Karpas-422 (cell line): ENCODE data around the gene REEP3. TPM values are rescaled to one million over a fixed set of nuclear protein-coding genes. Genes with fewer than 3 reads are reported as not detected.
"Not testable (repeated sequence)": the region's sequence is repeated elsewhere in the genome, so short reads cannot be mapped to it uniquely, and the experiment has no call there.

Experiments used
- DNase-seq: peaks from one replicate; pipeline ENCODE4 v3.0.0-alpha.2; 2015
- H2AFZ ChIP-seq: fragments of 200-600 bp; sonication (generic); 2 replicates; pipeline ENCODE4 v1.6.1; 2014; ENCODE audit warnings: antibody characterized with exemption, low read length, mixed read lengths
- H3K27ac ChIP-seq: fragments of 200-600 bp; sonication (generic); 2 replicates; pipeline ENCODE4 v1.5.1; 2014; ENCODE audit warnings: mild to moderate bottlenecking, low read length, moderate library complexity
- H3K27me3 ChIP-seq: fragments of 200-600 bp; sonication (generic); 2 replicates; pipeline ENCODE4 v1.6.1; 2014; ENCODE audit warnings: low read length, mixed read lengths
- H3K36me3 ChIP-seq: fragments of 200-600 bp; sonication (generic); 2 replicates; pipeline ENCODE4 v1.6.1; 2014; ENCODE audit warnings: low read length, mixed read lengths; ENCODE audit not compliant: insufficient read depth
- H3K4me1 ChIP-seq: fragments of 200-600 bp; sonication (generic); 2 replicates; pipeline ENCODE4 v1.6.1; 2014; ENCODE audit warnings: mild to moderate bottlenecking, low read length, mixed read lengths
- H3K4me2 ChIP-seq: fragments of 200-600 bp; sonication (generic); 2 replicates; pipeline ENCODE4 v1.6.1; 2014; ENCODE audit warnings: low read length, low read depth, mild to moderate bottlenecking; ENCODE audit not compliant: poor library complexity, severe bottlenecking
- H3K4me3 ChIP-seq: fragments of 200-600 bp; sonication (generic); 2 replicates; pipeline ENCODE4 v1.5.1; 2014; ENCODE audit warnings: mild to moderate bottlenecking, antibody characterized with exemption, low read length, mixed read lengths
- H3K79me2 ChIP-seq: fragments of 200-600 bp; sonication (generic); 2 replicates; pipeline ENCODE4 v1.6.1; 2014; ENCODE audit warnings: mild to moderate bottlenecking, low read length, mixed read lengths
- H3K9ac ChIP-seq: fragments of 200-600 bp; sonication (generic); 2 replicates; pipeline ENCODE4 v1.6.0; 2014; ENCODE audit warnings: low read length
- H3K9me2 ChIP-seq: fragments of 200-600 bp; sonication (generic), shearing (Covaris generic); replicated peaks from 2 replicates; pipeline ENCODE4 v1.6.0; 2014; ENCODE audit warnings: mild to moderate bottlenecking, low read length, moderate library complexity; ENCODE audit not compliant: insufficient read depth
- H3K9me3 ChIP-seq: fragments of 300-700, 200-600 bp; sonication (generic); 2 replicates; pipeline ENCODE4 v1.6.1; 2014; ENCODE audit warnings: low read length, mixed read lengths
- H4K20me1 ChIP-seq: fragments of 200-600 bp; sonication (generic); 2 replicates; pipeline ENCODE4 v1.6.1; 2014; ENCODE audit warnings: mild to moderate bottlenecking, antibody characterized with exemption, low read length, low read depth; ENCODE audit not compliant: insufficient read depth
- total RNA-seq: library from RNA; depleted of rRNA; stranded (reverse); fragments of >200 nt; shearing (Covaris generic); gene quantifications from 2 replicates; pipeline ENCODE4 v1.2.3, GENCODE V29; 2014; ENCODE audit warnings: low replicate concordance

Gene REEP3
- total RNA-seq, 1 experiment from 2014 or later = 1.8 TPM

GRCh38 chr10:63664341-63664885, 143.2 kb downstream of the REEP3 start:
- H3K4me3 ChIP-seq = no peak overlapping the region
- no peaks in the 10 kb centered on the region for H3K36me3 ChIP-seq
- H4K20me1 ChIP-seq = no peaks in the 10 kb centered on the region
- H3K9me2 ChIP-seq = no peaks in the 10 kb centered on the region
- no peak overlapping the region for H2AFZ ChIP-seq
- H3K27ac ChIP-seq = no peak overlapping the region
- no peak overlapping the region for H3K4me2 ChIP-seq
- H3K9ac ChIP-seq = no peak overlapping the region
- DNase-seq = no peak
- peaks cover 14% of the 10 kb centered on the region for H3K4me1 ChIP-seq
- H3K9me3 ChIP-seq = no peaks in the 10 kb centered on the region
- H3K27me3 ChIP-seq = no peaks in the 10 kb centered on the region
- H3K79me2 ChIP-seq = no peaks in the 10 kb centered on the region

GRCh38 chr10:63665006-63665580, 143.9 kb downstream of the REEP3 start:
- not testable (repeated sequence) for H3K9ac ChIP-seq, DNase-seq, H2AFZ ChIP-seq, H3K4me3 ChIP-seq, H3K79me2 ChIP-seq, H3K9me2 ChIP-seq, H4K20me1 ChIP-seq, H3K36me3 ChIP-seq, H3K9me3 ChIP-seq, H3K4me2 ChIP-seq, H3K27me3 ChIP-seq, H3K27ac ChIP-seq
- peaks cover 17% of the 10 kb centered on the region for H3K4me1 ChIP-seq

- Histone ChIP-seq H3K4me1 (peaks cover 23% of the 10 kb centered on the region), H3K36me3 (no peaks in the 10 kb centered on the region), H3K4me3 (no peak overlapping the region), H3K27ac (no peak overlapping the region), H3K4me2 (no peak overlapping the region), H3K27me3 (no peaks in the 10 kb centered on the region), H3K79me2 (no peaks in the 10 kb centered on the region), H4K20me1 (no peaks in the 10 kb centered on the region), H3K9me3 (no peaks in the 10 kb centered on the region), H3K9me2 (no peaks in the 10 kb centered on the region), H2AFZ (no peak overlapping the region), H3K9ac (no peak overlapping the region)
- no peak for DNase-seq
These were observed 144.5 kb downstream of the REEP3 start for GRCh38 chr10:63665670-63666134.

- no peaks in the 10 kb centered on the region for H3K9me3 ChIP-seq
- DNase-seq = no peak
- H3K27me3 ChIP-seq = no peaks in the 10 kb centered on the region
- no peaks in the 10 kb centered on the region for H3K9me2 ChIP-seq
- no peaks in the 10 kb centered on the region for H4K20me1 ChIP-seq
- no peak overlapping the region for H3K27ac ChIP-seq
- no peak overlapping the region for H2AFZ ChIP-seq
- no peaks in the 10 kb centered on the region for H3K36me3 ChIP-seq
- peak overlapping the region; percentile 28 for H3K4me2 ChIP-seq
- H3K79me2 ChIP-seq = no peaks in the 10 kb centered on the region
- no peak overlapping the region for H3K4me3 ChIP-seq
- no peak overlapping the region for H3K9ac ChIP-seq
- peaks cover 35% of the 10 kb centered on the region for H3K4me1 ChIP-seq
These were observed 145.7 kb downstream of the REEP3 start for GRCh38 chr10:63666836-63667383.

- Histone ChIP-seq H3K4me2 (no peak overlapping the region), H3K27me3 (no peaks in the 10 kb centered on the region), H3K9me3 (no peaks in the 10 kb centered on the region), H3K9me2 (no peaks in the 10 kb centered on the region), H3K27ac (no peak overlapping the region), H3K4me3 (no peak overlapping the region), H2AFZ (no peak overlapping the region), H3K9ac (no peak overlapping the region), H3K4me1 (peaks cover 39% of the 10 kb centered on the region), H3K36me3 (no peaks in the 10 kb centered on the region), H4K20me1 (no peaks in the 10 kb centered on the region), H3K79me2 (no peaks in the 10 kb centered on the region)
- no peak for DNase-seq
These were observed 146.6 kb downstream of the REEP3 start for GRCh38 chr10:63667596-63668480.

GRCh38 chr10:63670291-63670898, 149.2 kb downstream of the REEP3 start:
- Histone ChIP-seq H2AFZ (no peak overlapping the region), H3K9me3 (no peaks in the 10 kb centered on the region), H3K9ac (no peak overlapping the region), H3K79me2 (no peaks in the 10 kb centered on the region), H3K36me3 (no peaks in the 10 kb centered on the region), H3K27ac (no peak overlapping the region), H3K9me2 (no peaks in the 10 kb centered on the region), H3K27me3 (no peaks in the 10 kb centered on the region), H3K4me3 (no peak overlapping the region), H3K4me1 (peaks cover 39% of the 10 kb centered on the region), H4K20me1 (no peaks in the 10 kb centered on the region), H3K4me2 (no peak overlapping the region)
- DNase-seq = no peak

- Histone ChIP-seq H3K4me3 (no peak overlapping the region), H3K9ac (no peak overlapping the region), H3K36me3 (no peaks in the 10 kb centered on the region), H4K20me1 (no peaks in the 10 kb centered on the region), H3K4me2 (peak overlapping the region; percentile 6), H3K4me1 (peaks cover 39% of the 10 kb centered on the region), H3K79me2 (no peaks in the 10 kb centered on the region), H3K9me3 (no peaks in the 10 kb centered on the region), H3K27ac (no peak overlapping the region), H3K27me3 (no peaks in the 10 kb centered on the region), H2AFZ (no peak overlapping the region), H3K9me2 (no peaks in the 10 kb centered on the region)
- no peak for DNase-seq
These were observed 150.2 kb downstream of the REEP3 start for GRCh38 chr10:63671317-63671937.
